CD4-positive, alpha-beta T cell treated with Interferon gamma for 1 hour (primary cell): Measurements from ENCODE around the gene TMEM63C.
"Not testable (repeated sequence)": the region's sequence is repeated elsewhere in the genome, so short reads cannot be mapped to it uniquely, and the experiment has no call there.

Experiments
- DNase-seq: peaks from one replicate; pipeline ENCODE4 v3.0.0-alpha.2; 2020

The TMEM63C gene

DNA sequence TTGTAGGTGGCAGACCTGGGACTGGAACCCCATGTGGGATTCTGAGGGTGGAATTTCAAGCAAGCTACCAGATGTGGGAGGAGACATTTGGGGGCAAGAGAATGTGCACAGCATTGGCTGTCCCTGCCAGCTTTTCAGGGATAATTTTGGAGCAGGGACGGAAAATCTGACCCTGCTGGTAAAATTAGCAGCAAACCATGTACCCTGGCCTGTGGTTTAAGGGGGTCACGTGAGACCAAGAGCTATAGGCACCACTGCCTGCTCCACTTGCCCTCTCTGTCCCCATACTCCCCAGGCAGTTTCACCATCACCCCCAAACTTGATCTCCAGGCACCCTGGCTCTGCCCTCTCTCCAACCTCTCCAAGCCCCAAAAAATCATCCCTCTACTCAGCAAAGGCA lies 26.5 kb upstream of the TMEM63C start:
- no peak for DNase-seq

DNA sequence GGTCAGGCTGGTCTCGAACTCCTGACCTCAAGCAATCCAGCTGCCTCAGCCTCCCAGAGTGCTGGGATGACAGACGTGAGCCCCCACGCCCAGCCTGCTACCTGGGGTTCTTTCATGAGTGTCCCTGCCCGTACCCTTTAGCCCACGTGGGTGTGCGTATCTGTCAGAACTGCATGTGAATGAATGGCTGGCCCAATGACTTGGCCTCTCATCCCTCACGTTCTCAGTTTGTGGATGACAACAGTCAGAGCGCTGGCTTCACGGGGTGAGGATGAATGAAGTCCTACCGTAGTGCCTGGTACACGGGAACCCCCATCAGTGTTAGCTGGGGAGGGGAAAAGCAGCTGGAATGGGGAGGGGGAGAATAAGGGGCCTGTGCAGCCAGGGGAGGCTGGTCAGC lies 23.9 kb upstream of the TMEM63C start:
- DNase-seq: no peak

DNA sequence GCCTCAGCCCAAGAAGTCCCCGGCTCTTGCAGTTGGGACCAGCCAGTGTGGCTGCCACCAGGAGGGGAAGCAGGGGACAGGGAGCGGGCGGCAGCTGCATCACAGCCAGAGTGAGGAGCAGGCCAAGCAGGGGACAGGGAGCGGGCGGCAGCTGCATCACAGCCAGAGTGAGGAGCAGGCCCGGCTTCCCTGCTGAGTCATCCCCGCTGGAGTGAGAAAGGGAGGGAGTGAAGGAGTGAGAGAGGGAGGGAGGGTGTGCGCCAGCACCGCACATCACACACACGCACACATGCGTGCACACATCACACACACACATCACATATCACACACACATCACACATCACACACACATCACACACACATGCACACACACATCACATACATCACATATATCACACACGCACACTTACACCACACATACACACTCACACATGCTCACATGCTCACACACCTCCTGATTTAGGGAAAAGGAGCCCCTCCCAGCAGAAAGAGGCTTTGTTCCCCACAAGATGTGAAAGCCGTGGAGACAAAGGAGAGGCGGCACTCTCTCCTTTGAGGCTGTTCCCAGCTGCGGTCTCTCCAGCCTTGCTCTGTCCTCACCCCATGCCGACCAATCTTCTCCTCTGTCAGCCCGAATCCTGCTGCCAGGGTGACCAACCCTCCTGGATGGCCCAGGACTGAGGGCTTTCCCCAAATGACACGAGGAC lies 23.3 kb upstream of the TMEM63C start:
- DNase-seq: no peak

DNA sequence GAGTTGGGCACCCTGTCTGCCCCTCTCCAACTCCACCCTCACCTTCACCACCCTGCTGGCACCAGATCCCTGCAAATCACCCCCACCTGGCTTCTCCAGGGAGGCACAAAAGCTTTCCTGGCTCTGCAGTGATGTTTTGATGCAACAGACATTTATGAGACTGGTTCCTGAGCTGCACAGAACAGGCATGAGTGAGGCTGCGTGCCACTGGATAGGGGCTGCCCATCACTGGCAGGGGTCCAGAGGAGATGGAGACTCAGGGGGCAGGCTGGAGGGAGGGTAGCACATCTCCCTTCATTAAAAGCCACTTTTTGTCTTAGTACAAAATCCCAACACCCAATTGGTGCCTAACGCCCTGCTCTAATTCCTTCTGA lies 22.7 kb upstream of the TMEM63C start:
- DNase-seq: no peak

DNA sequence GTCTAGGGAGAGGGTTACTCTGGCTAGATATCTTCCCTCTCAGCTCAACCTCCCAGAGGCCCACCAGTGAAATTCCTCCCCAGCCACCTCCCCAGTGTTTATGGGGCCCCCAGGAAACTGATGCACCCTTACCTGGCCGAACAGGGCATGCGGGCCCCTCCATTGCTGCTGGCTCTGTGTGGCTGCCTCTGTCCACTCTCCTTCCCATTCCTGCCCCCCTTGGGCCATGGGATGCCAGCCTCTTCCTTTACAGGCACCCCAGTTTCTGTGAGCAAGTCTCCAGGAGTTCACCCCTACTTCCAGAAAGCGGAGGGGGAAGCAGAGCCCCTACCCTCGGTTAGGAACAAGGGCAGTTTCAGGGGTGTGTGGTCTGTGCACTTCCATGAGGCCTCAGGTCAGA lies 20.6 kb upstream of the TMEM63C start:
- DNase-seq: no peak

DNA sequence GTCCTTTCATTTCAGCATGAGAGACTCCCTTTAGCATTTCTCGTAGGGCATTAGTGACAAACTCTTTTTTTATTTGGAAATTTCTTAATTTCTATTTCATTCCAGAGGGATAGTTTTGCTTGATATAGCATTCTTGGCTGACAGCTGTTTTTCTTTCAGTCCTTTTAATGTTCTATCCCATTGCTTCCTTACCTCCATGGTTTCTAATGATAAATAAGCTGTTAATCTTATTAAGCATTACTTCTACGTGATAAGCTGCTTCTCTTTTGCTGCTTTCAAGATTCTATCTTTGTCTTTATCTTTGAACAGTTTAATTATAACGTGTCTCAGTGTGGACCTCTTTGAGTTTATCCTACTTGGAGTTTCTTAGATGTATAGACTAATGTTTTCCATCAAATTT lies 11.6 kb upstream of the TMEM63C start:
- DNase-seq: no peak

DNA sequence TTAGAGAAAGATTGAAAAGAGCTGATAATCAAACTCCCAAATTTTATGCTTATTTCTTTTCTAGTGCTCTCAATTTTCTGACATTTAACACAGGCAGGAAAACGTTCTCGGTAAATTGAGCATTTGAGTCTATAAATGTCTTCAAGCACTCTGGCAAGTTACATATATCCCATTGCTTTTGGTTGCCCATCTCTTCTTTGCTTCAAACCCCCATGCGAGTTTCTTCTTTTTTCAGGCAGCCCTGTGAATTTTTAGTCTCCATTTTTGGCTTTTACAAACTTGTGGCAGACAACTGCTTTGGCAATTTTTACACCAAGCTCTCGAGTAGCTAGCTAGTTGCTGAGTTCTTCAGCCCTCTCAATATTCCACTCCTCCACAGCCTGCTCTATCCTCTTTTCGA lies 8.7 kb upstream of the TMEM63C start:
- no peak for DNase-seq

DNA sequence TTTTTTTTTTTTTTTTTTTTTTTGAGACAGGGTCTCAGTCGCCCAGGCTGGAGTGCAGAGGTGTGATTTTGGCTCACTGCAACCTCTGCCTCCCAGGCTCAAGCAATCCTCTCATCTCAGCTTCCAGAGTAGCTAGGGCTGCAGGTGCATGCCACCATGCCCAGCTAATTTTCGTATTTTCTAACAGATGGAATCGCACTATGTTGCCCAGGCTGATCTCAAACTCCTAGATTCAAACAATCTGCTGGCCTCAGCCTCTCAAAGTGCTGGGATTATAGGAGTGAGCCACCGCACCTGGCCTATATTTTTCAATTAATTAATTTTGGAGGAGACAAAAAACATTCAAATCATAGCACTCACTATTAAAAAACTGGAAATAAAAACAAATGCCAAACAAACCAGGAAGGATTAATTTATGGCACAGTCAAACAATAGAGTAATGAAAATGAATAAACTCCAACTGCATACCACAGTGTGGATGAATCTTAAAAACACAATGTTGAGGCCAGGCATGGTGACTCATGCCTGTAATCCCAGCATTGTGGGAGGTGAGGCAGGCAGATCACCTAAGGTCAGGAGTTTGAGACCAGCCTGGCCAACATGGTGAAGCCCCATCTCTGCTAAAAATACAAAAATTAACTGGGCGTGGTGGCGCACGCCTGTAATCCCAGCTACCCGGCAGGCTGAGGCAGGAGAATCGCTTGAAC lies 7.5 kb upstream of the TMEM63C start:
- DNase-seq: not testable (repeated sequence)

DNA sequence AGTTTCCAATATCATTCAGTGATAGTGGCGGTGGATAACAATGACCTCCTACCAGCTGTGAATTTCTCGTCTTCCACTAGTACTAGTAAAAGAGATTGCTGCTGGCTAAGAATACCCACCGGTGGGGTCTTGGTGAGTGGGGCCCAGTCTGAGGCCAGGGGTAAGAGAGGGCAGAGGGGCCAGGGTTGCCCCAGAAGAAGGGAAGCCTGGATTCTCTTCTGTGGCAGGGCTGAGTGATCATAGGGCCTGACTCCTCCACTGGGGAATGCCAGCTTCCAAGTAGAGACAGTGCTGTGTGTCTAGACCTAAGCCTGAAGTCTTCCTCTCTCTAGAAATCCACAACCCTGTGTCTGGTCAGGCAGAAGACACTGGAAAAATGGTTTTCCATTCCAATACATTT lies 5.8 kb upstream of the TMEM63C start:
- DNase-seq: no peak

DNA sequence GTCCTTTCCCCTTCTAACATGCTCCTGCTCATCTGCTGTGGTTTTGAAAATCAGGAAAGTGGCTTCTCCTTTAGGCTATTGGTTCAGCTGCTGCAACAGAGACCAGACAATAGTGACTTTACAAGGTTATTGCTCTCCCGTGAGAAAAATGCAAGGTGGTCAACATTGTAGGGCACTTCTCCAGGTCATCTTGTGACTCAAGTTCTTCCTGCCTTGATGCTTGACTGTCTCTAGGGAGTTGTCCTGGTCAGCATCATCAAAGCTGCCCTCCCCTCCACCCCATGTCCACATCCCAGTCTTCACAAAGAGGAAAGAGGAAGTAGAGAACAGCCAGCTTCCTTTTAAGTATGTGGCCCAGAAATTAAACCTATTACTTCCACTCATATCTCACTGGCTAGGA lies 3.9 kb upstream of the TMEM63C start:
- DNase-seq: no peak

DNA sequence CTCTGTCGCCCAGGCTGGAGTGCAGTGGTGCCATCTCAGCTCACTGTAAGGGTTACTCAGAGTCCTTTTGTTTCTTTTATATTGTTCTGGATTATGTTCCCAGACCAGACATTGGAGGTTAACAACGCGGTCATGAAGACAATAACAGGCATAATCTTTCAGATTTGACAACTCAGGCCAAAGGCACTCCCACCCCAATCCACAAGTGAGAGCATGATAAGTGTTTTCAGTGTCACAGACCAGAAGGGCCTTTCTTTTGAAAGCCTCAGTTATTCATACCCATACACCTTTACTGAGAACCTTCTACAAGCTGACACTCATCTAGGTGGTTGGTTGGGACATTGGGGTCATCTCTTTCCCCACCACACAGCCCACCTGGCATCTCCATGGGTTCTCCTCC lies 2.9 kb upstream of the TMEM63C start:
- DNase-seq: no peak

DNA sequence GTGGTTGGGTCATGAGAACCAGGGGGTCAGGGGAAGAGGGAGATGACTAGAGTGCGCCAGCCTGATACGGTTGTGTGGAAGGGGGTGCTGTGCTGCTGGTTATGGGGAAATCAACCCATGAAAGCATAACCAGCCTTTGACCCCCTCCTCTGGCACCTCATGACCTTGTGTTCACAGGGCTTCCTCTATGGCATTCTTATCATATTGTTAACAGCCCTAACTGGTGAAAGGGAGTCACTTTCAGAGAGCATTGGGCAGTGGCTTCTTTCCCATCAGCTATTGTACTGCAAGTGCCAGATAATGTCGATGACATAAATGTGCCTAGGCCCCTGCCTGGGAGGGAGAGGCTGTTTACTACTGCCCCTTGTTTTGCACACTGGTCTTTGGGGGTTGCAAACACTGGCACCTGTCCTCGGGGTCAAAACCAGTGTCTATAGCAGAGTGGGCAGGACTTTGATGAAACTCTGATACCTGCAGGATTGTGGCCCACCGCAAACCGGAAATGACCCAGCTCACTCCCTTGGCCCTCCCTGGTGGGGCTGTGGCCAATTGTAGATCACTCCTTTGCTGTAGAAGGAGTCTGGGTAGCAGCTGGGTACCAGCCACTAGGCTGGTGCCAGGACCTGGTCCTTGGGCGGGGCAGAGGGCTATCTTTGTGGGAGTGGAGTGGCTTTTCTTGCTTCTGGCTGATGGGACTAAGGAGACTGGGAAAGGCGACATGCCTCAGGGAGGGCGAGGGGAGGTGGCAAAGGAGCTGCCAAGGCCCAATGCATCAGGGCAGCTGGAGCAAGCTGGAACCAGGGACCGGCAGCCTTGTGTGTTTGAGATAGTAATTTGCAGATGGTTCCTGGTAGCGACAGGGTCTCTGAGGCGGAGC lies 634 bp upstream of the TMEM63C start:
- DNase-seq: no peak

DNA sequence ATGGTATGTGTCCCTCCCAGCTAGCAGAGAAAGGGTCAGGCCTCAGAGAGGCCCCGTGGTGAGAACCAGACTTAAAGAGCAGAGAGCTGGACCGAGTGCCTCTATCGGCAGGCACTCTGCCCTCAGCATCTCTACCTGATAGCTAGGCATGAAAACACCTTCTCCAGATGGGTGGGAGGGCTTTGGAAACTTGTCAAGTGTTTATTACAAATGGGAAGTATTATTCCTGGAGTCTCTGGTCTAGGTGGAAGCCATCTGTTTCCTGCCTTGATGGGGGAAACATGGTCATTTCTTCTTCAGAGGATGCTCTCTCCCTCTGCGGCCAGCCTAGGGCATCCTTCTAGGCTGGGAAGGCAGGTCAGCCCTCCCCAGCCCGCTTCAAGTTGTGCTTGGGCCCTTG lies 2.3 kb downstream of the TMEM63C start:
- DNase-seq: no peak

DNA sequence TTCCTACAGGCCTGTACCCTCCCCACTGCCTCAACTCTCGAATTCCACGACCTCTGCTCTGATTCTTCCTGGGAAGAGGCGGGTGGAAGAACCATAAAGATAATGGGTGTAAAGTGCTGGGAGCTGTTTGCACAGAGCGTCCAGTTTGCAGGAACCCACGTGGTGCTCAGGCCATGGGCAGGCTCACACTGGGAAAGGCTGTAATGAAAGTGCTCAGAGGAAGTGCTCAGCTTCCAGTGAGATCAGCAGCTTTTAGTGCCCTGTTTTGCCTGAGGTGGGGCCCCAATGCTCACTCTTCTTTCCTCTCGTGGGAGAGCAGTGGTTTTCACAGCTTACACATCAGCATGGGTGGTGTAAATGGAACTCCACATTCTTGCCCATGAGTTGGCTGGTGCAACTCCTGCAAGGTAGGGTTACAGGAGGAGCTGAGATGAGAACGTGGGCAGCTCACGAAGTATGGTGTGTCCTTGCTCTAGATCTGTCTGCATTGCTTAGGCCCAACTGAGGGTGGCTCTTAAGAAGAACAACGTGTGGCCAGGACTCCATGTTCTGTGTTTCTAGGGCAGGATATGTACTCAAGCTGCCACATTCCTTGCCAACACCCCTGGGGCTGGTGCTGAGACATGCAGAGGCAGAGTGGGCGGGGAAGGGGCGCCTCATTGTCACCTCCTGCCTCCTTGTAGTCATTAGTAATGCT lies 2.9 kb downstream of the TMEM63C start:
- DNase-seq: no peak

DNA sequence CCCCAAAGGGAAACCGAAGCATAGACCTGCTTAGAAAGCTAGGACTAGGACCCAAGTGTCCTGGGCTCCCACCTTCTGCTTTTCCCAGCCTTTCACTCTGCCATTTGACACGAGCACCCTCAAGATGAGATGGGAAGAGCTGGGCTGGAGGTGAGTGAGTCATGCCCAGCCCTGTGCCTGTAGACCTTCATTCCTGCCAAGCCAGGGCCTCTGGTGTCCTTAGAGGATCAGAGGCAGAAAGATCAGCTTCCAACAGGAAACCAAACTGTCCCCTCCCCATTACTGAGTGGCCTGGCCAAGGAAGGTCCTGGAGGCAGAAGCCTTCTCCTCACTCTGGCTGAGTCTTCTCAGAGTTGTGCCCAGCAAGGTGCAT lies 3.5 kb downstream of the TMEM63C start:
- no peak for DNase-seq

DNA sequence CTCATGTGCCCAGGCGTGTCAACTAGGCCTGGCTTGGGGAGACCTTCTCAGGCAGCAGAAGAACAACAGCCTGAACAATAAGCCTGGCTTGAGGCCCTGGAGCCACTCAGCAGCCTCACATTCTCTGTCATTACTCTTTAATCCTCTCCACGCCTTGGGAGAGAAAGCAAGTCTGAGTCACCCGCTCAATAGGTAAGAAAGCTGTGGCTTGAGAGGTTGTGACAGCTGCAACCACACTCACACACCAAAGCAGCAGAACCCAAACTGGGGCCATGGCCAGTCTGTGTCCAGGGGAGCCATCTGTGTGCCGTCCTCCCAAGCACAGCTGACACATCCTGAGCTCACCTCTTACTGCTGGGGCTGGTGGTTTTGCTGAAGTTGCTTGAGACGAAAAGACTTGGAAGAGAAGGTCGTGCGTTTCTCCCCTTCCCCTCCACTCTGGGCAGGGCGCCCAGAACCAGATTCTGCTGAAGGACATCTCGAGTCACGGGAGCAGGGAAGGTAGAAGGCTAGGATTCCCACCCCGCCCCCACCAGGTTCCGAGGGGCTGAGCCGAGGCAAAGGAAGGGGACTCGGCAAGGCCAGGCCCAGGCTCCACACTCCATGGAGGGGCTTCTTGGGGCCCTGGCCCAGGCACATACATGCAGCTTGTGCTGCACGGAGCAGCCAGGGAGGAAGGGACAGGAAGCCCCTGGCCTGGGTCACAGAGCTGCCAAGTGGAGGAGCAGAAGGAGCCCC lies 5.5 kb downstream of the TMEM63C start:
- DNase-seq: no peak

DNA sequence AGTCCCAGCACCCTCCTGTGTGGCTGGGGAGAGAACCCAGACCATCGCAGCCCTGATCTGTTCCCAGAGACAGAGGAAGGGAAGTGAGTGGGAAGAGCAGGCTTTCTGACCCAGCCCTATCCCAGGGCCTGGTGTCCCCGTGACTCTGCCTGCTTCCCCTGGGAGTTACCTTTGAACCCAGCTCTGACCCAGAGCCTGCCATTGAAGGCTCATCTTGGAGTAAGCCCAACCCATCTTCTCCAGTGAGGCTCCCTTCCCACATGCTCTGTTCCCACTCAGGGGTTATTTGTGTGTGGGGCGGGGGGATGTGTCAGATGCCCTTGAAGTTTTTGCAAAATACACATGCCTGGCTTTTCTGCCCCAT lies 6.0 kb downstream of the TMEM63C start:
- no peak for DNase-seq

DNA sequence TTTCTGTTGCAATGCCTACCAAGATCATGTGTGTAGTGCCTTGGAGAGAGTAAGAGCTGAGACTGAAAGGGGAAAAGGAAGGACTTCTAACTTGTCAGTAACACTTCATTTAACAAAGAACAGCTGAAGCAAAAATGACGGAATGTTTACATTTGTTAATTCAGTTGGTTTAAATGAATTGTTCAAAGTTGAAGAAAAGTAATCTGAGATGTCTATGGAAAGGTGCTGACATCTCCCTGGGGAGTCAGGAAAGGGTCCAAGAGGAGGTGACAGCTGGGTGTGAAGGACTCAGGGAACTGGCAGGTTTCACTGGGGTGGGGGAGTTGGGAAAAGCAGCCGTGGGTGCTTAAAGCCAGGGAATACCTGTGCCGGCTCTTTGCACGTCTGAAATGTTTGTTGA lies 7.9 kb downstream of the TMEM63C start:
- DNase-seq: no peak

DNA sequence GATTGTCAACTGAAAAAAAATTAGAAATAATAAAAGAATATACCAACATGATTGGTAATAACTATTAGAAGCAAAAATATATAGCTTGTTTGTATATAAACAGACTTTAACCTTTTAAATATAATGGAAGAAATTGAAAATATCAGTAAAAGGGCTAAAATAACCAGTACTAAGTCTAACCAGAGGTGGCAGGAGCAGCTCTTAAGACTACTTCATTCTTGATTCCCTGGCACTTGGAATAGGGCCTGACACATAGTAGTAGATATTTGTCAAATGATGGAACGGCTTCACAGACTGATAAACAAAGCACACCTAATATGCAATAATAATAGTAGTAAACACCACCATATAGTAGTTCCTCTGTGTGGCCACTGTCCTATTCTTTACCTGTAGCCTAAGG lies 9.4 kb downstream of the TMEM63C start:
- DNase-seq: no peak

DNA sequence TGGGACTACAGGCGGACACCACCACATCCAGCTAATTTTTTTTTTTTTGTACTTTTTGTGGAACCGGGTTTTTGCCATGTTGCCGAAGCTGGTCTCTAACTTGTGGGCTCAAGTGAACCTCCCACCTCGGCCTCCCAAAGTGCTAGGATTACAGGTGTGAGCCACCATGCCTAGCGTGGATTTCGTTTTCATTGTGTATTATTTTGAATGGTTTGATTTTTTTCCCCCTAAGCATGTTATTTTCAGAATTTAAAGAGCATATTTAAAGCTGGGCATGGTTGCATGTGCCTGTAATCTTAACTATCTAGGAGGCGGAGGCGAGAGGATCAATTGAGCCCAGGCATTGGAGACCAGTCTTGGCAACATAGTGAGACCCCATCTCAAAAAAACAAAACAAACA lies 13.1 kb downstream of the TMEM63C start:
- DNase-seq: no peak

DNA sequence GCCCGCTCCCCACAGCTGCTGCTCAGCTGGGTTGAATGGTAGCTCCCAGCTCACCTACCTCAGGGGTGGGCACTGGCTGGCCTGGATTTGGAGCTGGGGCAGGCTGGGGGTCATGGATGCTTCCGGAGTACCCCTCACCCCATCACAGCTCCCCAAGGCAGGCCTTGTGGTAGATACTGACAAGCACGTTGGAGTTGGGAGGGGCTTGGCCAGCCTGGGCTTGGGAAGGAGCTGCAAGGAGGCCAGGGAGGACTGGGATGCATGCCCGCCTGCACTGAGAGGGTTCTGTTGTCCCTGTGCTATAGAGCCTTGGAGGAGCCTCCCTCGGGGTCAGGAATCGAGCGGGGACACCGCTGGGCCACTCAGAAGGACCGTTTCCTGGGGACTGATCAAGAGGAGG lies 14.2 kb downstream of the TMEM63C start:
- DNase-seq: no peak

DNA sequence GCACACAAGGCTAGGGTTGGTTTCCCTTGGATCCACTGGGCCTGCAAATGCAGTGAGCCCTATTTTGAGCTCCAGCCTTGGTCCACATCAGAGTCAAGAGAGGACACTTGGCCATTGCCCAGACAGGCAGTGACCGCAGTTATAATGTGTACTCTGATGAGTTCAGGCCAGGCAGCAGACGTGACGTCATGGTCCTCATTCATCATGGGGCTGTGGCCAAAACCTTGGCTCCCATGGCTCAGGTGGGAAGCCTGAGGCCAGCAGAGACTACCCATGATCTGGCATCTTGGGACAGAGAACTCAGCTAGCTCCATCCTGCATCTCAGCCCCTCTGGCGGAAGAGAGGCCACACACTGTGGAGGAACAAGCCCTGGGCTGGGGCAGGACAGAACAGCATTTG lies 16.4 kb downstream of the TMEM63C start:
- no peak for DNase-seq

DNA sequence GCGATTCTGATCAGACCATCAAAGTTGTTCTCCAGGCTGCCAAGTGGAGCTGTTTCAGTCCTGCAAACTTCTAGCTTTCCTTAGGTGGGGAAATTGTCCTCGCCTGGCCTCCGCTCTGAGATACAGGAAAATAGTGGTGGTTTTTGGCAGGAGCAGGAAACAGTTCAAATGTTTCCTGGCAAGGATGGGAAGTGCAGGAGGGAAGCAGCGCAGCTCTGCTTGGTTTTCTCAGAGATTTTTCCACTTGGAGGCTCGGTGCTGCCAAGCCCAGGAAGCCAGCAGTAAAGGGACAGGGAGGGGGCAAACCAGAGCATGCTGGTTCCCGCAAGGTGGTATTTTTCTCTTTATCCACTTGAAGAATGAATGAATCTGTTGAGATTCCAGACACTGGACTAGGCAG lies 17.0 kb downstream of the TMEM63C start:
- no peak for DNase-seq
